ENCODE measurements around the gene MGAT5B.

- TF ChIP-seq, protein P1, sequence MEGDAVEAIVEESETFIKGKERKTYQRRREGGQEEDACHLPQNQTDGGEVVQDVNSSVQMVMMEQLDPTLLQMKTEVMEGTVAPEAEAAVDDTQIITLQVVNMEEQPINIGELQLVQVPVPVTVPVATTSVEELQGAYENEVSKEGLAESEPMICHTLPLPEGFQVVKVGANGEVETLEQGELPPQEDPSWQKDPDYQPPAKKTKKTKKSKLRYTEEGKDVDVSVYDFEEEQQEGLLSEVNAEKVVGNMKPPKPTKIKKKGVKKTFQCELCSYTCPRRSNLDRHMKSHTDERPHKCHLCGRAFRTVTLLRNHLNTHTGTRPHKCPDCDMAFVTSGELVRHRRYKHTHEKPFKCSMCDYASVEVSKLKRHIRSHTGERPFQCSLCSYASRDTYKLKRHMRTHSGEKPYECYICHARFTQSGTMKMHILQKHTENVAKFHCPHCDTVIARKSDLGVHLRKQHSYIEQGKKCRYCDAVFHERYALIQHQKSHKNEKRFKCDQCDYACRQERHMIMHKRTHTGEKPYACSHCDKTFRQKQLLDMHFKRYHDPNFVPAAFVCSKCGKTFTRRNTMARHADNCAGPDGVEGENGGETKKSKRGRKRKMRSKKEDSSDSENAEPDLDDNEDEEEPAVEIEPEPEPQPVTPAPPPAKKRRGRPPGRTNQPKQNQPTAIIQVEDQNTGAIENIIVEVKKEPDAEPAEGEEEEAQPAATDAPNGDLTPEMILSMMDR (IDR thresholded peaks at IDR 0.05), result no peak
- no peak for TF ChIP-seq POLR2A (IDR thresholded peaks at IDR 0.05)
Observed at GRCh38 chr17:76864024-76864423, 4.2 kb upstream of the MGAT5B start.
